ENCODE results near the gene HOXB4.
A peak's percentile ranks its signal among the peaks of the same experiment; 100 is the strongest.

Gene HOXB4

GRCh38 chr17:48605991-48606891, 28.1 kb upstream of the HOXB4 start:
- Histone ChIP-seq H3K9ac (ENCODE audit: low read length) (no peak overlapping the region), H3K36me3 (ENCODE audit: insufficient read depth, low read length) (peaks cover 5% of the 10 kb centered on the region), H3K4me3 (ENCODE audit: low read depth in 1 of 2, low read length in 2 of 2) (no peak overlapping the region), H3K4me1 (ENCODE audit: insufficient read depth, low read length) (peaks cover 27% of the 10 kb centered on the region), H3K9me3 (ENCODE audit: low read length) (no peaks in the 10 kb centered on the region), H3K27ac (ENCODE audit: low read depth, low read length) (no peak overlapping the region), H3K27me3 (ENCODE audit: control insufficient read depth in 1 of 2, insufficient read depth in 2 of 2, low read length in 2 of 2) (peaks cover 0 to 23% of the 10 kb centered on the region in 2 donors)

GRCh38 chr17:48605409-48605919, 27.3 kb upstream of the HOXB4 start:
- Histone ChIP-seq H3K9me3 (ENCODE audit: low read length) (no peaks in the 10 kb centered on the region), H3K27me3 (ENCODE audit: control insufficient read depth in 1 of 2, insufficient read depth in 2 of 2, low read length in 2 of 2) (peaks cover 0 to 16% of the 10 kb centered on the region in 2 donors), H3K27ac (ENCODE audit: low read depth, low read length) (peak overlapping the region; percentile 62), H3K4me3 (ENCODE audit: low read depth in 1 of 2, low read length in 2 of 2) (peak overlapping the region in 1 of 2 donors; percentile 69), H3K4me1 (ENCODE audit: insufficient read depth, low read length) (peaks cover 35% of the 10 kb centered on the region), H3K36me3 (ENCODE audit: insufficient read depth, low read length) (peaks cover 5% of the 10 kb centered on the region), H3K9ac (ENCODE audit: low read length) (peak overlapping the region; percentile 34)

- peaks cover 41% of the 10 kb centered on the region for H3K4me1 ChIP-seq (ENCODE audit: insufficient read depth, low read length)
- peak within 1 kb of the TSS; percentile 34 for H3K9ac ChIP-seq (ENCODE audit: low read length)
- H3K4me3 ChIP-seq (ENCODE audit: low read depth in 1 of 2, low read length in 2 of 2) = peak within 1 kb of the TSS; percentile 15 to 69
- peaks cover 5% of the 10 kb centered on the region for H3K36me3 ChIP-seq (ENCODE audit: insufficient read depth, low read length)
- H3K27me3 ChIP-seq (ENCODE audit: control insufficient read depth in 1 of 2, insufficient read depth in 2 of 2, low read length in 2 of 2) = peaks cover 0 to 10% of the 10 kb centered on the region in 2 donors
- H3K9me3 ChIP-seq (ENCODE audit: low read length) = no peaks in the 10 kb centered on the region
- H3K27ac ChIP-seq (ENCODE audit: low read depth, low read length) = peak within 1 kb of the TSS; percentile 72
These were observed 26.7 kb upstream of the HOXB4 start, which contains the start of gene HOXB6 for GRCh38 chr17:48604770-48605329. Gene HOXB6 (minus strand): TSS chr17:48604986. CDS start chr17:48598150, 6,836 bp downstream.

GRCh38 chr17:48603959-48604769, 26.0 kb upstream of the HOXB4 start:
- Histone ChIP-seq H3K36me3 (ENCODE audit: insufficient read depth, low read length) (peaks cover 5% of the 10 kb centered on the region), H3K27ac (ENCODE audit: low read depth, low read length) (peak overlapping the region; percentile 72), H3K9me3 (ENCODE audit: low read length) (no peaks in the 10 kb centered on the region), H3K4me1 (ENCODE audit: insufficient read depth, low read length) (peaks cover 45% of the 10 kb centered on the region), H3K4me3 (ENCODE audit: low read depth in 1 of 2, low read length in 2 of 2) (peak overlapping the region; percentile 15 to 69), H3K9ac (ENCODE audit: low read length) (peak overlapping the region; percentile 34), H3K27me3 (ENCODE audit: control insufficient read depth in 1 of 2, insufficient read depth in 2 of 2, low read length in 2 of 2) (peaks cover under 1 to 7% of the 10 kb centered on the region in 2 donors)

- Histone ChIP-seq H3K9ac (ENCODE audit: low read length) (no peak overlapping the region), H3K9me3 (ENCODE audit: low read length) (no peaks in the 10 kb centered on the region), H3K4me3 (ENCODE audit: low read depth in 1 of 2, low read length in 2 of 2) (no peak overlapping the region), H3K4me1 (ENCODE audit: insufficient read depth, low read length) (peaks cover 60% of the 10 kb centered on the region), H3K27me3 (ENCODE audit: control insufficient read depth in 1 of 2, insufficient read depth in 2 of 2, low read length in 2 of 2) (peaks cover 1 to 4% of the 10 kb centered on the region in 2 donors), H3K36me3 (ENCODE audit: insufficient read depth, low read length) (peaks cover 5% of the 10 kb centered on the region), H3K27ac (ENCODE audit: low read depth, low read length) (no peak overlapping the region)
These were observed 23.6 kb upstream of the HOXB4 start for GRCh38 chr17:48601539-48602425.

- Histone ChIP-seq H3K36me3 (ENCODE audit: insufficient read depth, low read length) (peaks cover 5% of the 10 kb centered on the region), H3K4me3 (ENCODE audit: low read depth in 1 of 2, low read length in 2 of 2) (no peak overlapping the region), H3K9ac (ENCODE audit: low read length) (no peak overlapping the region), H3K4me1 (ENCODE audit: insufficient read depth, low read length) (peaks cover 60% of the 10 kb centered on the region), H3K27ac (ENCODE audit: low read depth, low read length) (peak overlapping the region; percentile 48), H3K27me3 (ENCODE audit: control insufficient read depth in 1 of 2, insufficient read depth in 2 of 2, low read length in 2 of 2) (peaks cover 0 to 4% of the 10 kb centered on the region in 2 donors), H3K9me3 (ENCODE audit: low read length) (no peaks in the 10 kb centered on the region)
These were observed 23.0 kb upstream of the HOXB4 start for GRCh38 chr17:48601207-48601538.

- Histone ChIP-seq H3K4me1 (ENCODE audit: insufficient read depth, low read length) (peaks cover 63% of the 10 kb centered on the region), H3K9ac (ENCODE audit: low read length) (peak overlapping the region; percentile 0), H3K27me3 (ENCODE audit: control insufficient read depth in 1 of 2, insufficient read depth in 2 of 2, low read length in 2 of 2) (peaks cover 0 to 4% of the 10 kb centered on the region in 2 donors)
These were observed 22.3 kb upstream of the HOXB4 start for GRCh38 chr17:48600244-48601098.

GRCh38 chr17:48599354-48599753, 21.2 kb upstream of the HOXB4 start:
- H3K27me3 ChIP-seq (ENCODE audit: control insufficient read depth in 1 of 2, insufficient read depth in 2 of 2, low read length in 2 of 2) = peaks cover 0 to 4% of the 10 kb centered on the region in 2 donors
- H3K9me3 ChIP-seq (ENCODE audit: low read length) = no peaks in the 10 kb centered on the region
- H3K4me3 ChIP-seq (ENCODE audit: low read depth in 1 of 2, low read length in 2 of 2) = no peak overlapping the region
- H3K36me3 ChIP-seq (ENCODE audit: insufficient read depth, low read length) = peaks cover 5% of the 10 kb centered on the region
- H3K9ac ChIP-seq (ENCODE audit: low read length) = no peak overlapping the region
- H3K27ac ChIP-seq (ENCODE audit: low read depth, low read length) = peak overlapping the region; percentile 57
- peaks cover 70% of the 10 kb centered on the region for H3K4me1 ChIP-seq (ENCODE audit: insufficient read depth, low read length)

More at GRCh38 chr17:48600244-48601098, 22.3 kb upstream of the HOXB4 start:
- Histone ChIP-seq H3K4me3 (ENCODE audit: low read depth in 1 of 2, low read length in 2 of 2) (no peak overlapping the region), H3K36me3 (ENCODE audit: insufficient read depth, low read length) (peaks cover 5% of the 10 kb centered on the region), H3K27ac (ENCODE audit: low read depth, low read length) (peak overlapping the region; percentile 57), H3K9me3 (ENCODE audit: low read length) (no peaks in the 10 kb centered on the region)

GRCh38 chr17:48598736-48599135, 20.6 kb upstream of the HOXB4 start:
- H3K36me3 ChIP-seq (ENCODE audit: insufficient read depth, low read length) = peaks cover under 1% of the 10 kb centered on the region
- peak overlapping the region in 1 of 2 donors; percentile 64 for H3K4me3 ChIP-seq (ENCODE audit: low read depth in 1 of 2, low read length in 2 of 2)
- no peak overlapping the region for H3K27ac ChIP-seq (ENCODE audit: low read depth, low read length)
- H3K9me3 ChIP-seq (ENCODE audit: low read length) = no peaks in the 10 kb centered on the region
- peaks cover 74% of the 10 kb centered on the region for H3K4me1 ChIP-seq (ENCODE audit: insufficient read depth, low read length)
- H3K9ac ChIP-seq (ENCODE audit: low read length) = peak overlapping the region; percentile 4
- H3K27me3 ChIP-seq (ENCODE audit: control insufficient read depth in 1 of 2, insufficient read depth in 2 of 2, low read length in 2 of 2) = peaks cover 0 to 4% of the 10 kb centered on the region in 2 donors
